Measurements from ENCODE around the gene CHCHD5. TPM values are rescaled to one million over a fixed set of nuclear protein-coding genes. Genes with fewer than 3 reads are reported as not detected.
"Not testable (repeated sequence)": the region's sequence is repeated elsewhere in the genome, so short reads cannot be mapped to it uniquely, and the experiment has no call there.

Gene CHCHD5
- total RNA-seq, 1 donor from 2014 or later, result 43.0 TPM

- no peak for DNase-seq (ENCODE audit: low spot score)
These were observed 1.6 kb downstream of the CHCHD5 start for GRCh38 chr2:112585873-112586464.

GRCh38 chr2:112588611-112589045 is 4.2 kb downstream of the CHCHD5 start:
- no peak for DNase-seq (ENCODE audit: low spot score)

GRCh38 chr2:112591413-112591812 is 7.0 kb downstream of the CHCHD5 start:
- DNase-seq (ENCODE audit: low spot score), result no peak

GRCh38 chr2:112593736-112594135 is 9.3 kb downstream of the CHCHD5 start:
- DNase-seq (ENCODE audit: low spot score), result no peak

GRCh38 chr2:112597537-112598322 is 13.3 kb downstream of the CHCHD5 start:
- no peak for DNase-seq (ENCODE audit: low spot score)

GRCh38 chr2:112600634-112601033 is 16.2 kb downstream of the CHCHD5 start:
- no peak for DNase-seq (ENCODE audit: low spot score)

GRCh38 chr2:112601754-112602153 is 17.3 kb downstream of the CHCHD5 start:
- no peak for DNase-seq (ENCODE audit: low spot score)

GRCh38 chr2:112602917-112603316 is 18.5 kb downstream of the CHCHD5 start:
- no peak for DNase-seq (ENCODE audit: low spot score)

GRCh38 chr2:112603731-112604130 is 19.3 kb downstream of the CHCHD5 start:
- DNase-seq (ENCODE audit: low spot score), result no peak

- DNase-seq (ENCODE audit: low spot score), result no peak
These were observed 20.5 kb downstream of the CHCHD5 start for GRCh38 chr2:112604952-112605351.

GRCh38 chr2:112605926-112606325 is 21.5 kb downstream of the CHCHD5 start:
- no peak for DNase-seq (ENCODE audit: low spot score)

- DNase-seq (ENCODE audit: low spot score), result no peak
These were observed 22.1 kb downstream of the CHCHD5 start for GRCh38 chr2:112606547-112606946.

- no peak for DNase-seq (ENCODE audit: low spot score)
These were observed 23.4 kb downstream of the CHCHD5 start for GRCh38 chr2:112607680-112608438.

GRCh38 chr2:112609320-112609719 is 24.9 kb downstream of the CHCHD5 start:
- DNase-seq (ENCODE audit: low spot score), result not testable (repeated sequence)

GRCh38 chr2:112612283-112612682 is 27.9 kb downstream of the CHCHD5 start:
- DNase-seq (ENCODE audit: low spot score), result not testable (repeated sequence)

GRCh38 chr2:112614201-112614840 is 29.9 kb downstream of the CHCHD5 start:
- DNase-seq (ENCODE audit: low spot score), result no peak

- no peak for DNase-seq (ENCODE audit: low spot score)
These were observed 30.6 kb downstream of the CHCHD5 start for GRCh38 chr2:112615051-112615450.

- not testable (repeated sequence) for DNase-seq (ENCODE audit: low spot score)
These were observed 31.4 kb downstream of the CHCHD5 start for GRCh38 chr2:112615798-112616197.

GRCh38 chr2:112618383-112618782 is 34.0 kb downstream of the CHCHD5 start:
- no peak for DNase-seq (ENCODE audit: low spot score)

- DNase-seq (ENCODE audit: low spot score), result no peak
These were observed 37.5 kb downstream of the CHCHD5 start for GRCh38 chr2:112621790-112622527.

- DNase-seq (ENCODE audit: low spot score), result no peak
These were observed 38.1 kb downstream of the CHCHD5 start for GRCh38 chr2:112622528-112622849.

Measured in ureter (tissue), 1 donor.